ENCODE measurements around the gene PGA4.

Gene PGA4

GRCh38 chr11:61270354-61271076, 48.4 kb downstream of the PGA4 start:
- peak; percentile 58 for DNase-seq (ENCODE audit: extremely low spot score)
- CTCF ChIA-PET: interaction anchor here (0.8 to 3.6 kb wide), 8 partner anchors 8 to 440 kb away, joined by 3 to 25 read pairs (median 6); no protein-coding TSS in a partner anchor
- no peak for TF ChIP-seq CTCF (IDR thresholded peaks at IDR 0.05; ENCODE audit: control extremely low read depth, extremely low read depth, low read depth, missing control alignments)
- POLR2A ChIA-PET: interaction anchor here (0.6 kb wide), 1 partner anchor 99 kb away, joined by 3 read pairs; no protein-coding TSS in a partner anchor

DNA sequence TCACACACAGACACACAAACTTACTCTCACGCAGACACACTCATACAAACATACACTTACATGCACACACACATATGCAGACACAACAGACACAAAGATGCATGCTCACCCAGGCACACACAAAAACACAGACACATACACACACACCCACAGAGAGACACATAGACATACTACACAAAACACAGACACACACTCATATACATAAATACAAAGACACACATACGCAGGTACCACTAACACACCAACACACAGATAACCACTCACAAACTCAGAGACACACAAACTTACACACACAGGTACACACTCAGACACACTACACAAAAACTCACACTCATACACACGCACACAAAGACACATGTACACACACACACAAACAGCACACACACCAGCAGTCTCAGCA, 50.6 kb downstream of the PGA4 start:
- ChIA-PET CTCF (no interaction called here), POLR2A (no interaction called here)
- no peak for DNase-seq (ENCODE audit: extremely low spot score)
- no peak for TF ChIP-seq CTCF (IDR thresholded peaks at IDR 0.05; ENCODE audit: control extremely low read depth, extremely low read depth, low read depth, missing control alignments)

DNA sequence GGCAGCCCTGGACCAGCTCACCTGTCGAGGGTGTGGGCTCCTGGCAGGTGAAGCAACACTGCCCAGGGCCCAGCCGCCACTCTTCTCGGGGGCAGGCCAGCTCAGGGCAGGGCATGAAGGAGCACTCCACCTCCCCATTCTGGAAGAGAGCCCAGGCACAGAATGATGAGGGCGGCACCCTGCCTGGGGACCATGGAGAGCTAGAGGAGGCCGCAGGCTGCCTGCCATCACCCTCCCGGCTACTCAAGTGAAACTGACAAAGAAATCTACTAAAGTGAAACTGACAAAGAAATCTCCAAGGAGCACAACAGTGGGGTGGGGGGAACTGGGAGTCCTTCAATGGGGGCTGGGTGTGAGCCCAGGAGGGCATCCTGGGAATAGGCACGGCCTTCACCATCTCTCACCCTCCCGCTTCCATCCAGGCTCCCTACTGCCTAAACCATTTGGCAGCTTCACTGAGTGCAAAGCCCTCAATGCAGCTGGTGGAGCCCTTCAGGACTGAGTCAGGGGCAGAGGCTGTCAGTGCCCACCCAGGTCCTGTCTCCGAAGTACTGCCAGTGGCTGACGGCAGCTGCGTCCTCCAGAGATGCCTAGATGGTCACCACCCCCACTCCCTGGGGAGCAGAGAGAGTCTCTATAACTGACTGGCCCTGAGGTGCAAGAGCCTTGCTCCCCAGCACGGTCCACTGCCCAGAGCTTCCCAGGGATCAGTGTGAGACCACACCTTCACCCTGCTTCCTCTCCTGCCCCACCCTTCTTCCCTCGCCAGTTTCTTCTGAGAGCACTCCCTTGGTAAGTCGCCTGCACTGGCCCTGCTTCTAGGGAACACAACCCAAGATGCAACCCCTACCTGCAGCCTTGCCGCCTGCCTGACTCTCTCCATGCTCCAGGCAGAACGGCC, 51.3 kb downstream of the PGA4 start:
- TF ChIP-seq CTCF (IDR thresholded peaks at IDR 0.05; ENCODE audit: control extremely low read depth, extremely low read depth, low read depth, missing control alignments): no peak
- POLR2A ChIA-PET: no interaction called here
- DNase-seq (ENCODE audit: extremely low spot score): no peak
- CTCF ChIA-PET: interaction anchor here (2.8 kb wide), 1 partner anchor 21 kb away, joined by 9 read pairs; the partner anchor contains the start of gene VWCE

DNA sequence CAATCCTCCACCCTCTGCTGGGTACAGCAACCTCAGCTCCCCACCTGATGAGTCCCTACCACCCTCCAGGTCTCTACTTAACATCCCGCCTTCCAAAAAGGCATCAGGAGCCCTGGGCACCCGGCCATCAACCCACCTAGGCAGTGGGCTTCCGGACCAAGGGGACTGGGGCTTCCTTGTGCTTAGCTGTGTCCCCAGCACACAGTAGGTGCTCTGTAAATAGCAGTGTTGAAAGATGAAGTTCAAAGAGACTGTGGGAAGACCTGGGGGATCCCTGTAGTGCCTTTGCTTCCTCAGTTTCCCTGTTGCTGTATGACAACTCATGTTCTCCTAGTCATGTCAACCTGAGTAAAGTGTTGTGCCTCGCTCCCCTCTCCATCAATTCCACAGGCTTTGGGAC, 51.9 kb downstream of the PGA4 start:
- DNase-seq (ENCODE audit: extremely low spot score): no peak
- CTCF ChIA-PET: interaction anchor here (2.8 kb wide), 1 partner anchor 20 kb away, joined by 9 read pairs; the partner anchor contains the start of gene VWCE
- POLR2A ChIA-PET: no interaction called here
- TF ChIP-seq CTCF (IDR thresholded peaks at IDR 0.05; ENCODE audit: control extremely low read depth, extremely low read depth, low read depth, missing control alignments): no peak

- no peak for TF ChIP-seq CTCF (IDR thresholded peaks at IDR 0.05; ENCODE audit: control extremely low read depth, extremely low read depth, low read depth, missing control alignments)
- DNase-seq (ENCODE audit: extremely low spot score): no peak
- ChIA-PET POLR2A (no interaction called here), CTCF (interaction anchor here (1.1 to 2.8 kb wide), 3 partner anchors 14 to 111 kb away, joined by 4 to 9 read pairs (median 8); partner anchors contain the start of gene VWCE)
These were observed 53.0 kb downstream of the PGA4 start for GRCh38 chr11:61275191-61275590.

- no peak for TF ChIP-seq CTCF (IDR thresholded peaks at IDR 0.05; ENCODE audit: control extremely low read depth, extremely low read depth, low read depth, missing control alignments)
- DNase-seq (ENCODE audit: extremely low spot score): no peak
- ChIA-PET CTCF (interaction anchor here (1.1 kb wide), 1 partner anchor 24 kb away, joined by 4 read pairs; no protein-coding TSS in a partner anchor), POLR2A (no interaction called here)
These were observed 55.2 kb downstream of the PGA4 start for GRCh38 chr11:61277186-61278000.
